Measurements from ENCODE around the gene KIF3A. TPM values are rescaled to one million over a fixed set of nuclear protein-coding genes. Genes with fewer than 3 reads are reported as not detected.

KIF3A gene
- total RNA-seq, 4 donors from 2014 or later, result 1.5 to 32.2 (median 4.0) TPM

DNA sequence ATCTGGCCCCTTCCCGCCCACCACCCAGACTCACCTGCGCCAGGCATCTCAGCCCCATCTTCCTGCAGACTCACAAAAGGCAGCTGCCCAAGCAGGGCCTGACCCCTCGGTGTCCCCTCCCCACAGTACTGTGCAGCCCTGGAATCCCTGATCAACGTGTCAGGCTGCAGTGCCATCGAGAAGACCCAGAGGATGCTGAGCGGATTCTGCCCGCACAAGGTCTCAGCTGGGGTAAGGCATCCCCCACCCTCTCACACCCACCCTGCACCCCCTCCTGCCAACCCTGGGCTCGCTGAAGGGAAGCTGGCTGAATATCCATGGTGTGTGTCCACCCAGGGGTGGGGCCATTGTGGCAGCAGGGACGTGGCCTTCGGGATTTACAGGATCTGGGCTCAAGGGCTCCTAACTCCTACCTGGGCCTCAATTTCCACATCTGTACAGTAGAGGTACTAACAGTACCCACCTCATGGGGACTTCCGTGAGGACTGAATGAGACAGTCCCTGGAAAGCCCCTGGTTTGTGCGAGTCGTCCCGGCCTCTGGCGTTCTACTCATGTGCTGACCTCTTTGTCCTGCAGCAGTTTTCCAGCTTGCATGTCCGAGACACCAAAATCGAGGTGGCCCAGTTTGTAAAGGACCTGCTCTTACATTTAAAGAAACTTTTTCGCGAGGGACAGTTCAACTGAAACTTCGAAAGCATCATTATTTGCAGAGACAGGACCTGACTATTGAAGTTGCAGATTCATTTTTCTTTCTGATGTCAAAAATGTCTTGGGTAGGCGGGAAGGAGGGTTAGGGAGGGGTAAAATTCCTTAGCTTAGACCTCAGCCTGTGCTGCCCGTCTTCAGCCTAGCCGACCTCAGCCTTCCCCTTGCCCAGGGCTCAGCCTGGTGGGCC, 77.5 kb downstream of the KIF3A start:
- Histone ChIP-seq H3K27ac (no peak overlapping the region), H3K4me3 (no peak overlapping the region), H3K9me3 (no peaks in the 10 kb centered on the region), H3K36me3 (no peaks in the 10 kb centered on the region), H3K27me3 (peaks cover 0 to 5% of the 10 kb centered on the region in 2 donors), H3K4me1 (peaks cover 0 to 11% (median 3%) of the 10 kb centered on the region in 4 donors)
- TF ChIP-seq, protein P1, sequence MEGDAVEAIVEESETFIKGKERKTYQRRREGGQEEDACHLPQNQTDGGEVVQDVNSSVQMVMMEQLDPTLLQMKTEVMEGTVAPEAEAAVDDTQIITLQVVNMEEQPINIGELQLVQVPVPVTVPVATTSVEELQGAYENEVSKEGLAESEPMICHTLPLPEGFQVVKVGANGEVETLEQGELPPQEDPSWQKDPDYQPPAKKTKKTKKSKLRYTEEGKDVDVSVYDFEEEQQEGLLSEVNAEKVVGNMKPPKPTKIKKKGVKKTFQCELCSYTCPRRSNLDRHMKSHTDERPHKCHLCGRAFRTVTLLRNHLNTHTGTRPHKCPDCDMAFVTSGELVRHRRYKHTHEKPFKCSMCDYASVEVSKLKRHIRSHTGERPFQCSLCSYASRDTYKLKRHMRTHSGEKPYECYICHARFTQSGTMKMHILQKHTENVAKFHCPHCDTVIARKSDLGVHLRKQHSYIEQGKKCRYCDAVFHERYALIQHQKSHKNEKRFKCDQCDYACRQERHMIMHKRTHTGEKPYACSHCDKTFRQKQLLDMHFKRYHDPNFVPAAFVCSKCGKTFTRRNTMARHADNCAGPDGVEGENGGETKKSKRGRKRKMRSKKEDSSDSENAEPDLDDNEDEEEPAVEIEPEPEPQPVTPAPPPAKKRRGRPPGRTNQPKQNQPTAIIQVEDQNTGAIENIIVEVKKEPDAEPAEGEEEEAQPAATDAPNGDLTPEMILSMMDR (IDR thresholded peaks at IDR 0.05), result no peak
- TF ChIP-seq POLR2A (IDR thresholded peaks at IDR 0.05), result no peak
- no peak for DNase-seq

DNA sequence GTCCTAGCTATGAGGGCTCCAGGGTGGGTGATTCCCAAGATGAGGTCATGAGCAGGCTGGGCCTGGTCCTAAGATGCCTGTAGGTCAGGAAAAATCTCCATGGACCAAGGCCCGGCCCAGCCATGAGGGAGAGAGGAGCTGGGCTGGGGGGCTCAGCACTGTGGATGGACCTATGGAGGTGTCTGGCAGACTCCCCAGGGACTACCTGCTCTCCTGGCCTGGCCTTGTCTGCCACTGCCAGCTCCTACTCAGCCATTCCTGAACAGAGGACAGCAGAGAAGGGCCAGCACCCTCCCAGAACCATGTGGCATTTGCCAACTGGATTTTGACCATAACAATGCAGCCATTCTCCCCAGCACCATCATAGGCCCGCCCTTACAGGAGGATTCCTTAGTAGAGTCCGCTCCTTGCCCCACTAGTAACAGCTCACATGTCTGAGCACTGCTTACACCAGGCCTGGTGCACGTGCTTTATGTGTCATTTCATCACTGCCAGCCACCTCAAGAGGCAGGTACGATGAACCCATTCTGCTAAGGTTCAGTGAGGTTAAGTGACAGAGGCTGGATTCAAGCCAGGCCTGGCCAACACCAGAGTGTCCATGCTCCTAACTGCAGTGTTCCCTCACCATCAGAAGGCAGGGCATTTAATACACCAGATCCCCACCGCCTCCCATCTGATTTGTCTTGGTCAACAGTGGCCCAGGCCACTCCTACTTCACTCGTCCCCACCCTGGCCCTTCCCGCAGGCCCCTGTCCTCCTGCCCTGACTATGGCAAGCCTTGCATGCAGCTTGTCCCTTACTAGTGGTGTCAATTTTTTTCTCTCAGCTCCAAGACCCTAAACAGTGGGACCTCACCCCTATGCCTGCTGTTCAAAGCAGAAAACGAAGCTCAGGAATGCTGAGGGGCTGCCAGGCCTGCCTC, 78.7 kb downstream of the KIF3A start:
- H3K9me3 ChIP-seq, result no peaks in the 10 kb centered on the region
- TF ChIP-seq, protein P1 (IDR thresholded peaks at IDR 0.05), result no peak
- no peak for TF ChIP-seq POLR2A (IDR thresholded peaks at IDR 0.05)
- H3K4me1 ChIP-seq, result peaks cover 0 to 11% (median 3%) of the 10 kb centered on the region in 4 donors
- H3K36me3 ChIP-seq, result no peaks in the 10 kb centered on the region
- DNase-seq, result no peak
- peaks cover 0 to 5% of the 10 kb centered on the region in 2 donors for H3K27me3 ChIP-seq
- no peak overlapping the region for H3K27ac ChIP-seq
- no peak overlapping the region for H3K4me3 ChIP-seq

DNA sequence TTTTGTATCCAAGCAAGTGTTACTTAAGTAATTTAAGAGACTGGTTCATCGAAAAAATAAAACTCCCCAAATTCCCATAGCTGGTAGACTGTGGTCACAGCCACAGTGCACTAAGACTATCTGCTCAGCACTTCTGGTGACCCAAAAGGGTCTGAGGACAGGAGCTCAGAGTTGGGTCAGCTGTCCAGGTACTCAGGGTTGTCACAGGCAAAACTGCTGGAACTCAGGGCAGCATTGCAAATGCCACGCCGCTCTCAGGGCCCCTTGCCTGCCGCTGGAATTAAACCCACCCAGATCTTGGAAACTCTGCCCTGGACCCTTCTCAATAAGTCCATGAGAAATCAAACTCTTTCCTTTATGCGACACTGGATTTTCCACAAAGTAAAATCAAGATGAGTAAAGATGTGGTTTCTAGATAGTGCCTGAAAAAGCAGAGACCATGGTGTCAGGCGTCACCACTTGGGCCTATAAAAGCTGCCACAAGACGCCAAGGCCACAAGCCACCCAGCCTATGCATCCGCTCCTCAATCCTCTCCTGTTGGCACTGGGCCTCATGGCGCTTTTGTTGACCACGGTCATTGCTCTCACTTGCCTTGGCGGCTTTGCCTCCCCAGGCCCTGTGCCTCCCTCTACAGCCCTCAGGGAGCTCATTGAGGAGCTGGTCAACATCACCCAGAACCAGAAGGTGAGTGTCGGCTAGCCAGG, 79.5 kb downstream of the KIF3A start, which contains the start of gene IL13:
Gene IL13 (plus strand): TSS at position 498 of the 705 bp plus-strand sequence. CDS start 14 bp downstream, at position 512.
- peaks cover 0 to 5% of the 10 kb centered on the region in 2 donors for H3K27me3 ChIP-seq
- H3K36me3 ChIP-seq, result no peaks in the 10 kb centered on the region
- H3K27ac ChIP-seq, result no peak within 1 kb of the TSS
- H3K4me1 ChIP-seq, result peaks cover 0 to 11% (median 3%) of the 10 kb centered on the region in 4 donors
- TF ChIP-seq, protein P1 (IDR thresholded peaks at IDR 0.05), result no peak
- no peak for TF ChIP-seq POLR2A (IDR thresholded peaks at IDR 0.05)
- no peak within 1 kb of the TSS for H3K4me3 ChIP-seq
- no peaks in the 10 kb centered on the region for H3K9me3 ChIP-seq
- DNase-seq, result no peak

DNA sequence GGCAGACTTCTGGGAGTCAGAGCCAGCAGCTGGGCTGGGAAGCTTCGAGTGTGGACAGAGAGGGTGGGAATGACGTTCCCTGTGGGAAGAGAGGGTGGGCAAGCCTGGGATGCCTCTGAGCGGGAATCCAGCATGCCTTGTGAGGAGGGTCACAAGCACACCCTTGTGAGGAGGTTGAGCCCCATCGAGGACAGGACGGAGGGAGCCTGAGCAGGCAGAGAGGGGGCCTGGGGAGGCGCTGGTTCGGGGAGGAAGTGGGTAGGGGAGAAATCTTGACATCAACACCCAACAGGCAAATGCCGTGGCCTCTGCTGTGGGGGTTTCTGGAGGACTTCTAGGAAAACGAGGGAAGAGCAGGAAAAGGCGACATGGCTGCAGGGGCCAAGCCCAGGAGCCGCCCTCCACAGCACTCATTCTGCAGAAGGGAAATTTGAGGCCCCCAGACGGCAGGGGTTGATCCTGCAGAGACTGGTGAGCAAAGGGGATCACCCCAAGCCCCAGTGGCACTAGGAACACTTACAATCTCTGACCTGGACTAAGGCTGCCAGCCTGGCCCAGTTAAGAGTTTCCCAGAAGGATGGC, 80.5 kb downstream of the KIF3A start:
- TF ChIP-seq, protein P1 (IDR thresholded peaks at IDR 0.05), result no peak
- no peak for TF ChIP-seq POLR2A (IDR thresholded peaks at IDR 0.05)
- no peak for DNase-seq
- H3K4me1 ChIP-seq, result peaks cover 0 to 11% (median 3%) of the 10 kb centered on the region in 4 donors
- H3K27ac ChIP-seq, result no peak overlapping the region
- peaks cover 0 to 5% of the 10 kb centered on the region in 2 donors for H3K27me3 ChIP-seq
- H3K4me3 ChIP-seq, result peak overlapping the region in 2 of 4 donors; percentile 37 to 40
- no peaks in the 10 kb centered on the region for H3K36me3 ChIP-seq
- H3K9me3 ChIP-seq, result no peaks in the 10 kb centered on the region

All from Peyer's patch (tissue), 4 donors.